ENCODE measurements around the gene RAB11FIP4.

DNA sequence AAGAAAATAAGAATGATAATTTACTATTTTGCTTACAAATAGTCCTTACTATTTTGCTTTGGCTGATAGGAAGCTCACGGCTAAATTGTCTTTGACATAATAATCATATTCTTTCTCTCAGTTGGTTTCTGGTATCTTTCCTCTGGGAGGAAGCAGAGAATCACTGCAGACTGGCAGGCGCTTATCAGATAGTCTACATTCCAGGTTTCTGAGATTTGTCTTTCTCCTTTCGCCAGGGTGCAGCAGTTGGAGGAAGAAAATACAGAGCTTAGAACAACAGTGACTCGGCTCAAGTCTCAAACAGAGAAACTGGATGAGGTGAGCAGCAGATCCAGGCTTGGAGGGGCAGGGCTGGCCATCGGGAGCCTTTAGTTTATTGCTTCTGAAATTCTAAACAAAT is 136.1 kb downstream of the RAB11FIP4 start:
- TF ChIP-seq CTCF (IDR thresholded peaks at IDR 0.05) (no peak), EP300 (IDR thresholded peaks at IDR 0.05) (no peak)
